Trophoblast cell (in vitro differentiated cells and primary cell): ENCODE results near the gene HDAC7.

Source experiments
- DNase-seq, 2 donors: peaks; one replicate each; pipeline ENCODE4 v3.0.0-alpha.2; 2016
- H2AFZ ChIP-seq: 2 replicates; pipeline ENCODE4 v1.6.1; 2013; ENCODE audit warnings: low read length, moderate library complexity, mild to moderate bottlenecking; ENCODE audit not compliant: insufficient read depth, poor library complexity
- H2AK5ac ChIP-seq: 2 replicates; pipeline ENCODE4 v1.6.1; 2013; ENCODE audit warnings: mild to moderate bottlenecking, low read length
- H2BK120ac ChIP-seq: 2 replicates; pipeline ENCODE4 v1.6.1; 2013; ENCODE audit warnings: low read length, mild to moderate bottlenecking, moderate library complexity; ENCODE audit not compliant: insufficient read depth, poor library complexity
- H2BK12ac ChIP-seq: 2 replicates; pipeline ENCODE4 v1.6.1; 2013; ENCODE audit warnings: mild to moderate bottlenecking, low read length, moderate library complexity
- H2BK5ac ChIP-seq: 2 replicates; pipeline ENCODE4 v1.6.1; 2013; ENCODE audit warnings: low read length, low read depth, moderate library complexity, mild to moderate bottlenecking; ENCODE audit not compliant: poor library complexity
- H3K14ac ChIP-seq: 2 replicates; pipeline ENCODE4 v1.6.1; 2013; ENCODE audit warnings: mild to moderate bottlenecking, low read length
- H3K18ac ChIP-seq: 2 replicates; pipeline ENCODE4 v1.6.1; 2013; ENCODE audit warnings: mild to moderate bottlenecking, low read length
- H3K23ac ChIP-seq: 2 replicates; pipeline ENCODE4 v1.6.1; 2013; ENCODE audit warnings: low read length
- H3K27ac ChIP-seq: 2 replicates; pipeline ENCODE4 v1.5.1; 2013; ENCODE audit warnings: low read depth, mild to moderate bottlenecking, inconsistent platforms, low read length, moderate library complexity
- H3K27me3 ChIP-seq: 2 replicates; pipeline ENCODE4 v1.6.1; 2013; ENCODE audit warnings: inconsistent platforms, mild to moderate bottlenecking, low read length, moderate library complexity; ENCODE audit not compliant: insufficient read depth
- H3K36me3 ChIP-seq, 2 experiments: 1 replicate in 1 of 2; 2 replicates in 1 of 2; pipeline ENCODE4 v1.6.1; 2013; ENCODE audit warnings: low read length in 2 of 2, mild to moderate bottlenecking in 2 of 2, moderate library complexity in 1 of 2; ENCODE audit not compliant: insufficient read depth in 2 of 2, control insufficient read depth in 1 of 2
- H3K4ac ChIP-seq: 2 replicates; pipeline ENCODE4 v1.6.1; 2013; ENCODE audit warnings: low read depth, mild to moderate bottlenecking, low read length, moderate library complexity
- H3K4me1 ChIP-seq, 2 experiments: 1 replicate in 1 of 2; 2 replicates in 1 of 2; pipeline ENCODE4 v1.6.1; 2013; ENCODE audit warnings: low read length in 2 of 2, mild to moderate bottlenecking in 2 of 2, moderate library complexity in 1 of 2; ENCODE audit not compliant: insufficient read depth in 2 of 2, control insufficient read depth in 1 of 2
- H3K4me2 ChIP-seq: 2 replicates; pipeline ENCODE4 v1.6.1; 2013; ENCODE audit warnings: inconsistent platforms, mild to moderate bottlenecking, low read length, moderate library complexity
- H3K4me3 ChIP-seq: 2 replicates; pipeline ENCODE4 v1.5.1; 2013; ENCODE audit warnings: mild to moderate bottlenecking, low read depth, low read length, inconsistent platforms
- H3K79me1 ChIP-seq: one replicate; pipeline ENCODE4 v1.6.1; 2013; ENCODE audit warnings: low read length
- H3K79me2 ChIP-seq: 2 replicates; pipeline ENCODE4 v1.6.1; 2013; ENCODE audit warnings: low read length, mild to moderate bottlenecking; ENCODE audit not compliant: control insufficient read depth, insufficient read depth, poor library complexity
- H3K9ac ChIP-seq: 2 replicates; pipeline ENCODE4 v1.6.1; 2013; ENCODE audit warnings: mild to moderate bottlenecking, low read length
- H3K9me3 ChIP-seq: 2 replicates; pipeline ENCODE4 v1.6.1; 2013; ENCODE audit warnings: low read depth, mild to moderate bottlenecking, control low read depth, inconsistent platforms, low read length; ENCODE audit not compliant: insufficient read depth
- H4K12ac ChIP-seq: 2 replicates; pipeline ENCODE4 v1.6.1; 2013; ENCODE audit warnings: low read depth, mild to moderate bottlenecking, low read length, moderate library complexity
- H4K8ac ChIP-seq: 2 replicates; pipeline ENCODE4 v1.6.1; 2013; ENCODE audit warnings: low read depth, mild to moderate bottlenecking, low read length, moderate library complexity
- H4K91ac ChIP-seq: one replicate; pipeline ENCODE4 v1.6.1; 2013; ENCODE audit warnings: low read depth, mild to moderate bottlenecking, low read length, moderate library complexity
- WGBS: extraction: QIAGEN DNeasy Blood & Tissue Kit; methylation state at CpG from one replicate; pipeline ENCODE4 v1.1.7; 2013; ENCODE audit warnings: missing lambda C conversion rate; ENCODE audit not compliant: insufficient read length, insufficient coverage; ENCODE audit errors: extremely low coverage; 5-methylcytosine and 5-hydroxymethylcytosine counted together

Gene HDAC7

DNA sequence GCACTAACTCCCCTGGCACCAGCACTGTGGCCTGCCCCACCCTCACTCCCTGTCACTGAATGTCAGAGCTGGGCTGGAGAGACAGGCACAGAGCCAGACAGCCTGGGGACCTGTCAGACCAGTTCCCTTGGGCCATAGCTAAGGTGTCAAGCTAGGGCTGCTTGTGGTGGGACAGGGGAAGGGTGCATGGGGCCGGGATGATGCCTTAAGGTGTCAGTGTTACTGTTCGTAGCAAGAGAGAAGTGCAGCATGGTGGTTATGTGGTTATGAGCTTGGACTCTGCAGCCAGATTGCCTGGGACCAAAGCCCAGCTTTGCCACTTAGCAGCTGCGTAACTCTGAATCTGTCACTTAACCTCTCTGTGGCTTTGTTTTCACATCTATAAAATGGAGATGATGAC is 64.8 kb downstream of the HDAC7 start:
- H2BK5ac ChIP-seq = no peak overlapping the region
- no peak overlapping the region for H3K4me2 ChIP-seq
- peaks cover 47 to 52% of the 10 kb centered on the region in 2 experiments for H3K4me1 ChIP-seq
- no CpG with 5 or more reads among the region's 3 CpGs for WGBS
- peak overlapping the region; percentile 33 for H3K14ac ChIP-seq
- no peak overlapping the region for H2BK120ac ChIP-seq
- H2AFZ ChIP-seq = peak overlapping the region; percentile 48
- H4K91ac ChIP-seq = peak overlapping the region; percentile 30
- H4K12ac ChIP-seq = no peak overlapping the region
- H3K79me2 ChIP-seq = no peaks in the 10 kb centered on the region
- H3K27ac ChIP-seq = no peak overlapping the region
- H2BK12ac ChIP-seq = peak overlapping the region; percentile 8
- peaks cover 1% of the 10 kb centered on the region for H3K9me3 ChIP-seq
- peak; percentile 80 to 81 for DNase-seq
- no peak overlapping the region for H3K23ac ChIP-seq
- no peaks in the 10 kb centered on the region for H3K27me3 ChIP-seq
- no peak overlapping the region for H3K9ac ChIP-seq
- no peak overlapping the region for H4K8ac ChIP-seq
- peak overlapping the region; percentile 60 for H2AK5ac ChIP-seq
- no peaks in the 10 kb centered on the region for H3K36me3 ChIP-seq
- H3K4ac ChIP-seq = no peak overlapping the region
- peaks cover 17% of the 10 kb centered on the region for H3K79me1 ChIP-seq
- no peak overlapping the region for H3K18ac ChIP-seq
- H3K4me3 ChIP-seq = no peak overlapping the region

DNA sequence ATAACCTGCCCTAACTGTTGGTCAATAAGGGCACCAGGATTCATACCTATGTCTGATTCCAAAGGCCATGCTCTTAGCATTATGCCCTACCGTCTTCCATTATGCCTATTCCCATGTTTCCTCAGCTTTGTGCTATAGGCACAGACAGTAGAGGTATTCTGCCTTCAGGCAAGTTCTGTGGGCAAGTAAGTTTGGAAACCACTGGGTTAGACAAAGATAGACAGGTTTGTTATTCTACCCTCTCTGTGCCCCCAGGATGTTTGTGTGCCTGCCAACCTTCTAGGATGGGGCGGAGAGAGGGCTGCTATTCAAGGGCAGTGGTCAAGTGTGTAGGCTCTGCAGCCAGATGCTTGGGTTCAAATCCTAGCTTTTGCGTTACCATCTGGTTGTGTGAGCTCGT is 65.6 kb downstream of the HDAC7 start:
- H2BK12ac ChIP-seq = peak overlapping the region; percentile 34

DNA sequence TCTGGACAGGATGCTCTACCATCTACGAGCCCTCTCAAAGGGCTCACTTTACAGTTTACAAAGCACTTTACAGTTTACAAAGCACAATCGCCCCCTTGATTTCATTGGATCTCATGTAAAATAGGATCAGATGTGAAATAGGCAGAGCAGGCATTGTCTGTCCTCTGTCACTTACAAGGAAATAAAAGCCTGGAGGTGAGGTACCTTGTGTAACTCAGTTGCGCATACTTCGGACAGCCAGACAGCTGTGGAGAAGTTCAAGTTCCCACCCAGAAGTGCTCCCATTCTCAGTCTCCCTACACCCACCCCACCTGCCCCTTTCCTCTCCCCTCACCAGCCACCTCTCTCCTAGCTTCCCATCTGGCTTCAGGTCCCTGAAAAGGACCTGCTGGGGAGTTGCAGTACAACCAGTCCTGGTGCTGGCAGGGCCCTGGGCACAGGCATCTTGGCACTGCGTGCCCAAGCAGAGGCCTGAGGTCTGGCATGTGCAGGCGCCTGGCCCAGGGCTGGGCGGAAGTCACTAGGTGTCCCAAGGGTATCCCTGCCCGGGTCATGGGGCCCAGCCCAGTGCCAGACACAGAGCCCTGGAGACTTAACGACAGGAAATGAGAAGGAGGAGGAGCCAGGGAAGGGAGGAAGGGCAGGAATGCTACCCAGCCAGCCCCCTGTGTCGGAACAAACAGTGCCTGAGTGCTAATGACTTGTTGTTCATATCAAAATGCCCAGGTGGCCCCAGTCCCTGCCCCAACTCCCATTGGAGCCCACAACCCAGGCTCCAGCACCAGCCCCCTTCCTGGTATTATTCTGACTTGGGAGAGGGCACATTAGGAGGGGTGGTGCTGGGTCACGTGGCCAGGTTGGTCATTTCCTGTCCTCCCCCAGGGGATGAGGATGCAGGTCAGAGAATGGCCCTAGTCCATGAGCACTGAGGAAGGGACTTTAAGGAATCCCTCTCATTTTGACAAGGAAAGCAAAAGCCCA is 66.4 kb downstream of the HDAC7 start:
- no peak overlapping the region for H3K4me3 ChIP-seq
- H3K18ac ChIP-seq = no peak overlapping the region
- H3K4ac ChIP-seq = no peak overlapping the region
- H4K8ac ChIP-seq = peak overlapping the region; percentile 69
- H3K9me3 ChIP-seq = peaks cover 1% of the 10 kb centered on the region
- H3K23ac ChIP-seq = no peak overlapping the region
- H3K79me2 ChIP-seq = no peaks in the 10 kb centered on the region
- H2BK5ac ChIP-seq = peak overlapping the region; percentile 34
- no peak overlapping the region for H3K14ac ChIP-seq
- H2BK12ac ChIP-seq = peak overlapping the region; percentile 44
- H3K4me2 ChIP-seq = peak overlapping the region; percentile 9
- peaks cover 7% of the 10 kb centered on the region for H3K79me1 ChIP-seq
- DNase-seq = peak; percentile 26 to 50
- H4K12ac ChIP-seq = no peak overlapping the region
- no peaks in the 10 kb centered on the region for H3K36me3 ChIP-seq
- no peak overlapping the region for H3K27ac ChIP-seq
- peaks cover 38 to 42% of the 10 kb centered on the region in 2 experiments for H3K4me1 ChIP-seq
- H4K91ac ChIP-seq = peak overlapping the region; percentile 72
- H3K27me3 ChIP-seq = no peaks in the 10 kb centered on the region
- H2AFZ ChIP-seq = peak overlapping the region; percentile 31
- WGBS = no CpG with 5 or more reads among the region's 11 CpGs
- no peak overlapping the region for H3K9ac ChIP-seq
- H2BK120ac ChIP-seq = peak overlapping the region; percentile 76
- peak overlapping the region; percentile 81 for H2AK5ac ChIP-seq

More for the DNA sequence above, 65.6 kb downstream of the HDAC7 start:
- Histone ChIP-seq H2BK5ac (no peak overlapping the region), H2AK5ac (peak overlapping the region; percentile 20), H2AFZ (no peak overlapping the region), H3K79me2 (no peaks in the 10 kb centered on the region), H3K23ac (no peak overlapping the region), H3K14ac (no peak overlapping the region), H3K27ac (no peak overlapping the region), H3K79me1 (peaks cover 14% of the 10 kb centered on the region), H4K8ac (no peak overlapping the region), H3K9me3 (peaks cover 1% of the 10 kb centered on the region), H3K36me3 (no peaks in the 10 kb centered on the region), H2BK120ac (no peak overlapping the region), H3K18ac (no peak overlapping the region), H3K4ac (no peak overlapping the region), H3K9ac (no peak overlapping the region), H3K27me3 (no peaks in the 10 kb centered on the region), H3K4me1 (peaks cover 43 to 47% of the 10 kb centered on the region in 2 experiments), H4K91ac (peak overlapping the region; percentile 33), H4K12ac (no peak overlapping the region), H3K4me3 (no peak overlapping the region), H3K4me2 (no peak overlapping the region)
- DNase-seq = peak; percentile 59 to 77
- WGBS = no CpG with 5 or more reads among the region's 4 CpGs

DNA sequence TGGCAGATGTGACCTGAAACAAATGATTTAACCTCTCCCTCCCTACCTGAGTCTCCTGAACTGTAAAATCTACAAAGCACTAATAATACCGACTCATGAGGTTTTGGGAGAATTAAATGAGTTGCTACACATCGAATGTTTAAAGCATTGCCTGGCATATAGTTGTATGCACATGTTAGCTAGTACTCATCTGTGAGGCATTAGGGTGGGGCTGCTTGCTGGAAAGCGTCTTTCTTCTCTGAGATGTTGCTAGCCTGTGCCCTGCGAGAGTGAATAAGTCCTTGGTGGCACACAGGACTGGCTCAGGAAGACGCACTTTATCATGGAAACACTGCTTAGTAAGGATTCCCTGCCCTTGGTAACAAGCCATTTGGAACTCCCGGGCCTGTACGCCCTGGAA is 67.2 kb downstream of the HDAC7 start:
- Histone ChIP-seq H3K4me2 (no peak overlapping the region), H2BK12ac (no peak overlapping the region), H3K4me3 (no peak overlapping the region), H2BK120ac (no peak overlapping the region), H3K27me3 (no peaks in the 10 kb centered on the region), H3K9ac (no peak overlapping the region), H3K79me2 (no peaks in the 10 kb centered on the region), H3K9me3 (peaks cover 1% of the 10 kb centered on the region), H3K4me1 (peaks cover 31 to 34% of the 10 kb centered on the region in 2 experiments), H3K23ac (no peak overlapping the region), H3K27ac (no peak overlapping the region), H4K12ac (no peak overlapping the region), H3K79me1 (peaks cover 6% of the 10 kb centered on the region), H3K14ac (no peak overlapping the region), H2BK5ac (no peak overlapping the region), H4K8ac (no peak overlapping the region), H2AFZ (no peak overlapping the region), H3K4ac (no peak overlapping the region), H2AK5ac (no peak overlapping the region), H4K91ac (no peak overlapping the region), H3K36me3 (no peaks in the 10 kb centered on the region), H3K18ac (no peak overlapping the region)
- no CpG with 5 or more reads among the region's 7 CpGs for WGBS
- DNase-seq = peak; percentile 29 to 45
